Upper lobe of left lung (tissue), 6 donors: ENCODE results near the gene COL9A3. TPM values are rescaled to one million over a fixed set of nuclear protein-coding genes. Genes with fewer than 3 reads are reported as not detected.

ENCODE experiments used
- ATAC-seq, 2 donors: fragments of 200-7000 bp; cut with Tn5 transposase; one replicate each; pipeline ENCODE4 v1.9.1; 2022; ENCODE audit warnings: mild to moderate bottlenecking in 2 of 2, moderate library complexity in 2 of 2; ENCODE audit not compliant: low FRiP score in 2 of 2
- DNase-seq, 2 donors: peaks; one replicate each; pipeline ENCODE4 v3.0.0-alpha.2; 2019 to 2020
- H3K27ac ChIP-seq, 4 donors: fragments of 200-600 bp; sonication (generic); one replicate each; pipeline ENCODE4 v1.5.1; 2016 to 2019
- H3K27me3 ChIP-seq, 4 donors: fragments of 200-600 bp; sonication (generic); one replicate each; pipeline ENCODE4 v1.5.1; 2017 to 2019
- H3K36me3 ChIP-seq, 4 donors: fragments of 200-600 bp; sonication (generic); one replicate each; pipeline ENCODE4 v1.5.1; 2016 to 2019
- H3K4me1 ChIP-seq, 4 donors: fragments of 200-600 bp; sonication (generic); one replicate each; pipeline ENCODE4 v1.5.1; 2018 to 2019
- H3K4me3 ChIP-seq, 4 donors: fragments of 200-600 bp; sonication (generic); one replicate each; pipeline ENCODE4 v1.5.1; 2017 to 2019; ENCODE audit warnings: mild to moderate bottlenecking in 2 of 4, moderate library complexity in 1 of 4
- H3K9me3 ChIP-seq, 4 donors: fragments of 200-600 bp; sonication (generic); one replicate each; pipeline ENCODE4 v1.5.1; 2018 to 2019
- EP300 ChIP-seq, 4 donors: sonication (generic); formaldehyde crosslinking; IDR thresholded peaks; one replicate each; pipeline ENCODE4 v1.5.1; 2017; ENCODE audit warnings: antibody characterized with exemption in 4 of 4, control low read depth in 2 of 4
- POLR2A ChIP-seq, 4 donors: fragments of 450-650 bp; IDR thresholded peaks; one replicate each; pipeline ENCODE4 v1.5.1; 2016 to 2017; ENCODE audit warnings: antibody characterized with exemption in 4 of 4, mild to moderate bottlenecking in 2 of 4
- POLR2AphosphoS5 ChIP-seq, 2 donors: sonication (generic); formaldehyde crosslinking; IDR thresholded peaks; one replicate each; pipeline ENCODE4 v1.5.1; 2017; ENCODE audit warnings: antibody characterized with exemption in 2 of 2
- WGBS, 2 donors: methylation state at CpG; one replicate each; pipeline ENCODE4 v1.1.5; 2017 to 2018; 5-methylcytosine and 5-hydroxymethylcytosine counted together
- total RNA-seq, 6 donors: library from RNA; depleted of rRNA in 4 of 6; stranded (reverse); fragments of >200 nt in 4 of 6; gene quantifications; one replicate each; pipeline versions ENCODE4 v1.1.0 to v1.2.1, GENCODE V29; 2016 to 2021
- TF ChIP-seq, protein P1 (sequence below), 6 experiments: fragments of 450-650 bp in 4 of 6; fragments of 200-600 bp in 2 of 6; sonication (generic) in 2 of 6; IDR thresholded peaks; one replicate each; pipeline ENCODE4 v1.5.1; 2016 to 2019; ENCODE audit warnings: antibody characterized with exemption in 6 of 6
- donor health status: DM: no; HTN: no; CAD: no; lungs with moderate emphysema.
- donor health status: DM: no; HTN: yes; CAD: no; lungs with severe emphysema.

The COL9A3 gene
- total RNA-seq, 6 donors from 2014 or later = 0.57 to 8.4 (median 2.1) TPM; not detected in 1

DNA sequence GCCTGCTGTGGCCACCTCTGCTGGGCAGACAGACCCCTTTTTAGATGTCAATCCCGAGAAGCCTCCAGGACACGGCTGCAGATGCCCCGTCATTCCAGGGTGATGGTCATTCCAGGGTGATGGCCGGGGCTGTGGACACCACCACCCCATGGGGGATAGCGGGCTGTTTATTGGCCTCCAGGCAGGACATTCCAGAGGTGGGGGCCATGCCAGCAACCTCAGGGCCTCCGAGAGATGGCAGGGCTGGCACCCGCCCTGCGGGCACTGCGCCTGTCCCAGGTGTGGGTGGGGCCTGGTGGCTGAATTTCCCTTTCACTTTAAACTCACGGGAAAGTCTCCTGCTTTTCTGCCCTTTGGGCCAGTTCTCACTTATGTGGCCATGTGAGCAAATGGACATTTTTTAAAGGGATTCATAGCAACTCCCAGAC lies 14.5 kb downstream of the COL9A3 start:
- peak; percentile 58 to 84 for DNase-seq
- no peak overlapping the region for H3K4me3 ChIP-seq

GRCh38 chr20:62831854-62832211 lies 15.0 kb downstream of the COL9A3 start:
- Histone ChIP-seq H3K4me3 (peak overlapping the region in 1 of 4 donors; percentile 22), H3K9me3 (no peaks in the 10 kb centered on the region), H3K27me3 (no peaks in the 10 kb centered on the region), H3K36me3 (no peaks in the 10 kb centered on the region), H3K27ac (peak overlapping the region in 2 of 4 donors; percentile 72 to 77), H3K4me1 (peaks cover 12 to 26% (median 20%) of the 10 kb centered on the region in 4 donors)
- WGBS, 2 donors = 83 to 94% methylated on average over 10 of the region's 10 CpGs
- TF ChIP-seq POLR2A (IDR thresholded peaks at IDR 0.05) (no peak), POLR2AphosphoS5 (IDR thresholded peaks at IDR 0.05) (no peak)
- DNase-seq = no peak
- ATAC-seq = no peak

More for the DNA sequence above, 14.5 kb downstream of the COL9A3 start:
- peaks cover 12 to 26% (median 18%) of the 10 kb centered on the region in 4 donors for H3K4me1 ChIP-seq
- peak overlapping the region in 1 of 4 donors; percentile 72 for H3K27ac ChIP-seq
- H3K36me3 ChIP-seq = no peaks in the 10 kb centered on the region
- 76 to 90% methylated on average over 8 to 10 of the region's 10 CpGs for WGBS, 2 donors
- no peaks in the 10 kb centered on the region for H3K9me3 ChIP-seq
- H3K27me3 ChIP-seq = no peaks in the 10 kb centered on the region
- ATAC-seq = no peak
- TF ChIP-seq EP300 (IDR thresholded peaks at IDR 0.05) (no peak), POLR2AphosphoS5 (IDR thresholded peaks at IDR 0.05) (no peak), POLR2A (IDR thresholded peaks at IDR 0.05) (no peak)
- TF ChIP-seq, protein P1, sequence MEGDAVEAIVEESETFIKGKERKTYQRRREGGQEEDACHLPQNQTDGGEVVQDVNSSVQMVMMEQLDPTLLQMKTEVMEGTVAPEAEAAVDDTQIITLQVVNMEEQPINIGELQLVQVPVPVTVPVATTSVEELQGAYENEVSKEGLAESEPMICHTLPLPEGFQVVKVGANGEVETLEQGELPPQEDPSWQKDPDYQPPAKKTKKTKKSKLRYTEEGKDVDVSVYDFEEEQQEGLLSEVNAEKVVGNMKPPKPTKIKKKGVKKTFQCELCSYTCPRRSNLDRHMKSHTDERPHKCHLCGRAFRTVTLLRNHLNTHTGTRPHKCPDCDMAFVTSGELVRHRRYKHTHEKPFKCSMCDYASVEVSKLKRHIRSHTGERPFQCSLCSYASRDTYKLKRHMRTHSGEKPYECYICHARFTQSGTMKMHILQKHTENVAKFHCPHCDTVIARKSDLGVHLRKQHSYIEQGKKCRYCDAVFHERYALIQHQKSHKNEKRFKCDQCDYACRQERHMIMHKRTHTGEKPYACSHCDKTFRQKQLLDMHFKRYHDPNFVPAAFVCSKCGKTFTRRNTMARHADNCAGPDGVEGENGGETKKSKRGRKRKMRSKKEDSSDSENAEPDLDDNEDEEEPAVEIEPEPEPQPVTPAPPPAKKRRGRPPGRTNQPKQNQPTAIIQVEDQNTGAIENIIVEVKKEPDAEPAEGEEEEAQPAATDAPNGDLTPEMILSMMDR (IDR thresholded peaks at IDR 0.05) = no peak

- peak overlapping the region in 3 of 4 donors; percentile 56 to 77 (median 72) for H3K27ac ChIP-seq
- H3K27me3 ChIP-seq = no peaks in the 10 kb centered on the region
- TF ChIP-seq, protein P1 (IDR thresholded peaks at IDR 0.05) = no peak
- peak in 1 of 2 donors; percentile 65 for ATAC-seq
- WGBS, 2 donors = 19 to 59% methylated on average over 8 to 22 of the region's 22 CpGs
- peak; percentile 73 to 85 for DNase-seq
- no peaks in the 10 kb centered on the region for H3K36me3 ChIP-seq
- H3K4me3 ChIP-seq = peak overlapping the region in 2 of 4 donors; percentile 22 to 23
- H3K9me3 ChIP-seq = no peaks in the 10 kb centered on the region
- peaks cover 12 to 26% (median 20%) of the 10 kb centered on the region in 4 donors for H3K4me1 ChIP-seq
These were observed 15.5 kb downstream of the COL9A3 start for GRCh38 chr20:62832212-62832922.

- no peaks in the 10 kb centered on the region for H3K36me3 ChIP-seq
- 17 to 67% methylated on average over 12 to 14 of the region's 14 CpGs for WGBS, 2 donors
- H3K27me3 ChIP-seq = no peaks in the 10 kb centered on the region
- ATAC-seq (peak in 1 of 2 donors; percentile 13), DNase-seq (peak; percentile 53 to 59)
- H3K4me1 ChIP-seq = peaks cover 12 to 30% (median 20%) of the 10 kb centered on the region in 4 donors
- H3K4me3 ChIP-seq = peak overlapping the region in 2 of 4 donors; percentile 22 to 23
- TF ChIP-seq EP300 (IDR thresholded peaks at IDR 0.05) (no peak), POLR2AphosphoS5 (IDR thresholded peaks at IDR 0.05) (no peak), POLR2A (IDR thresholded peaks at IDR 0.05) (no peak)
- TF ChIP-seq, protein P1 (IDR thresholded peaks at IDR 0.05) = no peak
- H3K27ac ChIP-seq = peak overlapping the region in 3 of 4 donors; percentile 56 to 77 (median 72)
- H3K9me3 ChIP-seq = no peaks in the 10 kb centered on the region
These were observed 16.1 kb downstream of the COL9A3 start for GRCh38 chr20:62832951-62833391.

DNA sequence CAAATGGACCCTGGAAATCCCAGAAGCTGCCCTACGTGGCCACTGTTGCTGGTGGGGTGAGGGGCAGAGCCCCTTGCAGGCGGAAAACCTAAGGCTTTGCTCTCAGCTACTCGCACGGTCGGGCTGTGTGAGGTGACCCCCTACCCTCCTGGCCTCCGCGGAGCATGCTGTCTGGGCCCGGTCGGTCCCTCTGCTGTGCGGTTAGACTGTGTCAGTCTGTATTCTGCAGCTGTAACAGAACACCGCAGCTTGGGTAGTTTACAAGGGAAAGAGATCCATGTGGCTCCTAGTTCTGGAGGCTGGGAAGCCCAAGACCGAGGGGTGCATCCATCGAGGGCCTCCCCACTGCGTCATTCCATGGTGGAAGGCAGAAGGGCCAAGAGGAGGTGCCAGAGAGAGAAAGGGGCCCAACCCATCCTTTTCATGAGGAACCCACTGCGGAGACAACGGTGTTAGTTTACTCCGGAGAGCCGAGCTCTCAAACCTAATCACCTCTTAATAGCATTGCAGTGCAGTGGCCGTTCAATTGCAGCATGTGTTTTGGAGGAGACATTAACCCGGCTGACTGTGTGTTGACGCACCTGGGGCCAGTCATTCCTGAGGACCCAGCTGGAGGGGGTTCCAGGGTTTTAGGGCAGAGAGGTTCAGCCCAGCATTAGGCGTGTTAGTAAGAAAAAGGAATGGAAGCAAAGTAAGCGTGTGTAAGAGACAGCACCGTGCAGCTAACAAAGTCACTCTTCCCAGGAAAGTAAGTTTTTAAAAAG lies 18.3 kb downstream of the COL9A3 start:
- Histone ChIP-seq H3K4me3 (no peak overlapping the region), H3K27me3 (no peaks in the 10 kb centered on the region), H3K9me3 (no peaks in the 10 kb centered on the region), H3K36me3 (no peaks in the 10 kb centered on the region), H3K27ac (no peak overlapping the region), H3K4me1 (peaks cover 12 to 33% (median 20%) of the 10 kb centered on the region in 4 donors)
- TF ChIP-seq, protein P1 (IDR thresholded peaks at IDR 0.05) = no peak
- TF ChIP-seq POLR2AphosphoS5 (IDR thresholded peaks at IDR 0.05) = no peak
- no peak for TF ChIP-seq POLR2A (IDR thresholded peaks at IDR 0.05)
- no peak for TF ChIP-seq EP300 (IDR thresholded peaks at IDR 0.05)
- no peak for DNase-seq
- ATAC-seq = no peak
- WGBS, 2 donors = 88 to 91% methylated on average over 24 of the region's 24 CpGs
